ENCODE results near the gene STX11.
"Not testable (repeated sequence)": the region's sequence is repeated elsewhere in the genome, so short reads cannot be mapped to it uniquely, and the experiment has no call there.

GRCh38 chr6:144132167-144132690 is 18.1 kb upstream of the STX11 start:
- TF ChIP-seq CTCF (IDR thresholded peaks at IDR 0.05; ENCODE audit: insufficient read depth, low read length); REST (IDR thresholded peaks at IDR 0.05; ENCODE audit: insufficient replicate concordance, low read depth); POLR2AphosphoS5 (IDR thresholded peaks at IDR 0.05; ENCODE audit: low read depth): not testable (repeated sequence)

Measured in HL-60 (cell line).